ENCODE results near the gene ADAP1. TPM values are rescaled to one million over a fixed set of nuclear protein-coding genes. Genes with fewer than 3 reads are reported as not detected.
A peak's percentile ranks its signal among the peaks of the same experiment; 100 is the strongest.

The ADAP1 gene
- total and polyA plus RNA-seq, 11 donors: 3.1 to 16.5 (median 12.0) TPM

DNA sequence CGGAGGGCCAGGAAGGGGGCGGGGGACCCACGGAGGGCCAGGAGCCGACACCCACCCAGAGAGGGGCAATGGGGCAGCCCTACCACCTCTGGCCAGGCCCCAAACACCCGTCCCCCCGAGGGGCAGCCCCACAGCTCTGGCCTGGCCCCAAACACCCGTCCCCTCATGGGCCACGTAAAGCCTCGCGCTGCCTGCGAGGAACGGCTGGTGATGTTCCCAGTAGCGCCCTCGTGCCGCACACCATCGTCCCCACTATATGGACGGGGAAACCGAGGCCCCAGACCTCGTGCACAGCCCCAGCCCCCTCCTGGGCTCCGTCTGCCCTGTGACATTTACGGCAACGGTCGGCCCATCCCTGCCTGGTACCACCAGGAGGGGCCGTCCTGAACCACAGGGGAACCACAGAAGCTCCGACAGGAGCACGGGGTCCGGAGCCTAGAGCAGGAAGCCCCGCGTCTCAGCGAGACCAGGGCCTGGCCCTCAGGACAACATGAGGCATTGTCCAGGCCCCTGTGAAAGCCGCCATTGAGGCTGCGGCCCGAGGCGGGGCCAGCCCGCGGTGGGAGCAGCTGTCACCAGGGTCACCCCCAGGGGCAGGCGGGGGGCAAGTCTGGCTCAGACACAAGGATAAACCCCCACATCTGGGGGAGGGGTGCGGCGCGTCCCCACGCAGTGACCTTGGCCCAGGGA lies 42.5 kb downstream of the ADAP1 start:
- TF ChIP-seq POLR2A (IDR thresholded peaks at IDR 0.05): no peak
- TF ChIP-seq, protein P1, sequence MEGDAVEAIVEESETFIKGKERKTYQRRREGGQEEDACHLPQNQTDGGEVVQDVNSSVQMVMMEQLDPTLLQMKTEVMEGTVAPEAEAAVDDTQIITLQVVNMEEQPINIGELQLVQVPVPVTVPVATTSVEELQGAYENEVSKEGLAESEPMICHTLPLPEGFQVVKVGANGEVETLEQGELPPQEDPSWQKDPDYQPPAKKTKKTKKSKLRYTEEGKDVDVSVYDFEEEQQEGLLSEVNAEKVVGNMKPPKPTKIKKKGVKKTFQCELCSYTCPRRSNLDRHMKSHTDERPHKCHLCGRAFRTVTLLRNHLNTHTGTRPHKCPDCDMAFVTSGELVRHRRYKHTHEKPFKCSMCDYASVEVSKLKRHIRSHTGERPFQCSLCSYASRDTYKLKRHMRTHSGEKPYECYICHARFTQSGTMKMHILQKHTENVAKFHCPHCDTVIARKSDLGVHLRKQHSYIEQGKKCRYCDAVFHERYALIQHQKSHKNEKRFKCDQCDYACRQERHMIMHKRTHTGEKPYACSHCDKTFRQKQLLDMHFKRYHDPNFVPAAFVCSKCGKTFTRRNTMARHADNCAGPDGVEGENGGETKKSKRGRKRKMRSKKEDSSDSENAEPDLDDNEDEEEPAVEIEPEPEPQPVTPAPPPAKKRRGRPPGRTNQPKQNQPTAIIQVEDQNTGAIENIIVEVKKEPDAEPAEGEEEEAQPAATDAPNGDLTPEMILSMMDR (IDR thresholded peaks at IDR 0.05): no peak
- Histone ChIP-seq H3K4me3 (no peak overlapping the region), H3K36me3 (no peaks in the 10 kb centered on the region), H3K27ac (no peak overlapping the region), H3K4me1 (peaks cover 0 to 29% (median 4%) of the 10 kb centered on the region in 12 donors), H3K27me3 (no peaks in the 10 kb centered on the region), H3K9me3 (no peaks in the 10 kb centered on the region)
- intact Hi-C loops (cut with DNase I): loop anchor here in 2 of 10 donors (5.0 to 10.0 kb wide), 2 partner anchors 35 to 153 kb away; no protein-coding TSS in a partner anchor
- no peak for DNase-seq
- no peak for ATAC-seq
- 81 to 92% (median 87%) methylated on average over 21 to 41 of the region's 41 CpGs for WGBS, 4 donors

DNA sequence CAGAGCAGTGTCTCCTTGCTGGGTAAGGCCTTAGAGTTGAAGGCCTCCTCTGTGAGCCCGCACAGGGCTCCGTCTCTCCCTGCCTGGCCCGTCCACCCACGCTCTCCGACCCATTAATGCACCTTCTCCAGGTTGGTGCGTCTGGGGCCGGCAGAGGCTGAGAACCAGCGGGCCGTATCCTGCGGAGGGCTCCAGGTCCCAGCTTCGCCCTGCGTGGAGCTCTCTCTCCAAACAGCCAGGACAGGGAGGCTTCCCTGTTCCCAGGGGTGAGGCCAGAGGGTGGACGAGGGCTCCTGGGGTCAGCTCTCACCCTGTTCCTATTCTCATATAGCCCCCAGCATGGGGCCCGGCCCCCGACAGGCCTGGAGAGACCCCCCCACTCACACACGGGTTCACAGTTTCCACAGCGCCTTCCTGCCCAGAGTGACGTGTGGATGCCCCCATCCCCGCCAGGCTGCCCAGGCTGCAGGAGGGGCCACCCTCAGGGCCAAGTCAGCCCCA lies 43.5 kb downstream of the ADAP1 start:
- ATAC-seq: no peak
- no peaks in the 10 kb centered on the region for H3K27me3 ChIP-seq
- WGBS, 4 donors: 83 to 95% (median 85%) methylated on average over 13 to 19 of the region's 19 CpGs
- no peak overlapping the region for H3K4me3 ChIP-seq
- H3K9me3 ChIP-seq: no peaks in the 10 kb centered on the region
- DNase-seq: no peak
- TF ChIP-seq POLR2A (IDR thresholded peaks at IDR 0.05): no peak
- TF ChIP-seq, protein P1 (IDR thresholded peaks at IDR 0.05): no peak
- H3K4me1 ChIP-seq: peaks cover 0 to 29% (median 3%) of the 10 kb centered on the region in 12 donors
- intact Hi-C loops (cut with DNase I): loop anchor here in 2 of 10 donors (5.0 to 10.0 kb wide), 2 partner anchors 36 to 154 kb away; no protein-coding TSS in a partner anchor
- H3K27ac ChIP-seq: no peak overlapping the region
- no peaks in the 10 kb centered on the region for H3K36me3 ChIP-seq

DNA sequence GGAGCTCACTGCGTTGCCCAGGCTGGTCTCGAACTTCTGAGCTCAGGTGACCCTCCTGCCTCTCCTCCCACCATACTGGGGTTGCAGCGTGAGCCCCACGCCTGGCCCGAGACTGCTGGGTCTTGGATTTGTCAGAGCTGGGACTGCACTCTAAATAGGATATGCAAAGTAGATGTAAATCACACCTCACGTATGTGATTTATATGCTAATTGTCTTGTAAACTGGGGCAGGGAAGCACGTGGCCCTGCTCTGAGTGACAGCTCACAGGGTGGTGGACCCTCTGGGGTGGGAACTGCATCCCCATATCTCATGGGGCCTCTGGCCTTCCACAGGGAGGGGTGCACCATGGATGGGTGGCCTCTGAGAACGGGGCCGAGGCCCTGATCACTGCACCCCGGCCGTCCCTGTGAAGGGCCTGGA lies 44.0 kb downstream of the ADAP1 start:
- no peaks in the 10 kb centered on the region for H3K27me3 ChIP-seq
- peak overlapping the region in 2 of 12 donors; percentile 42 to 81 for H3K27ac ChIP-seq
- 78 to 91% (median 88%) methylated on average over 8 to 11 of the region's 11 CpGs for WGBS, 4 donors
- H3K9me3 ChIP-seq: no peaks in the 10 kb centered on the region
- no peak for ATAC-seq
- no peak overlapping the region for H3K4me3 ChIP-seq
- DNase-seq: no peak
- H3K4me1 ChIP-seq: peaks cover 0 to 29% (median 3%) of the 10 kb centered on the region in 12 donors
- intact Hi-C loops (cut with DNase I): loop anchor here in 2 of 10 donors (5.0 to 10.0 kb wide), 2 partner anchors 37 to 154 kb away; no protein-coding TSS in a partner anchor
- H3K36me3 ChIP-seq: no peaks in the 10 kb centered on the region
- TF ChIP-seq, protein P1 (IDR thresholded peaks at IDR 0.05): no peak
- TF ChIP-seq POLR2A (IDR thresholded peaks at IDR 0.05): no peak

All from heart left ventricle (tissue), 16 donors.